ENCODE data around the gene ZNF613.

- TF ChIP-seq, protein P1, sequence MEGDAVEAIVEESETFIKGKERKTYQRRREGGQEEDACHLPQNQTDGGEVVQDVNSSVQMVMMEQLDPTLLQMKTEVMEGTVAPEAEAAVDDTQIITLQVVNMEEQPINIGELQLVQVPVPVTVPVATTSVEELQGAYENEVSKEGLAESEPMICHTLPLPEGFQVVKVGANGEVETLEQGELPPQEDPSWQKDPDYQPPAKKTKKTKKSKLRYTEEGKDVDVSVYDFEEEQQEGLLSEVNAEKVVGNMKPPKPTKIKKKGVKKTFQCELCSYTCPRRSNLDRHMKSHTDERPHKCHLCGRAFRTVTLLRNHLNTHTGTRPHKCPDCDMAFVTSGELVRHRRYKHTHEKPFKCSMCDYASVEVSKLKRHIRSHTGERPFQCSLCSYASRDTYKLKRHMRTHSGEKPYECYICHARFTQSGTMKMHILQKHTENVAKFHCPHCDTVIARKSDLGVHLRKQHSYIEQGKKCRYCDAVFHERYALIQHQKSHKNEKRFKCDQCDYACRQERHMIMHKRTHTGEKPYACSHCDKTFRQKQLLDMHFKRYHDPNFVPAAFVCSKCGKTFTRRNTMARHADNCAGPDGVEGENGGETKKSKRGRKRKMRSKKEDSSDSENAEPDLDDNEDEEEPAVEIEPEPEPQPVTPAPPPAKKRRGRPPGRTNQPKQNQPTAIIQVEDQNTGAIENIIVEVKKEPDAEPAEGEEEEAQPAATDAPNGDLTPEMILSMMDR (IDR thresholded peaks at IDR 0.05) = no peak
- TF ChIP-seq POLR2A (IDR thresholded peaks at IDR 0.05) = peak in 1 of 2 donors; percentile 43
These were observed 22.7 kb upstream of the ZNF613 start, which contains the start of gene ZNF649 for GRCh38 chr19:51904331-51905165.
